SKM-1 (cell line): Measurements from ENCODE around the gene NIPAL3.
"Not testable (repeated sequence)": the region's sequence is repeated elsewhere in the genome, so short reads cannot be mapped to it uniquely, and the experiment has no call there.

Source experiments
- DNase-seq: peaks from one replicate; lab custom pipeline; 2025; ENCODE audit not compliant: unreplicated experiment; lab: John Stamatoyannopoulos, UW

NIPAL3 gene

GRCh38 chr1:24488159-24488558, 72.6 kb downstream of the NIPAL3 start:
- not testable (repeated sequence) for DNase-seq

DNA sequence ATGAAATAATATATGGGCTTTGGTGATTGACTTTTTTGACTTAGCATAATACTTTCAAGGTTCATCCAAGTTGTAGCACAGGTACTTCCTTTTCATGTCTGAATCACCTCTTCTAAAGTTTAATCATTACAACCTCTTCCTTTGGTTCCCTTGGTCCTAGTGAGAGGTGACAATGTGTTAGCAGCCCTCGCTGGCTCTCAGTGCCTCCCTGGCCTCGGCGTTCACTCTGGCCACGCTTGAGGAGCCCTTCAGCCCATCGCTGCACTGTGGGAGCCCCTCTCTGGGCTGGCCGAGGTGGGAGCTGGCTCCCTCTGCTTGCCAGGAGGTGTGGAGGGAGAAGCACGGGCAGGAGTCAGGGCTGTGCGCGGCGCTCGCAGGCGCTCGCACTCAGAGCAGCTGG, 74.1 kb downstream of the NIPAL3 start:
- DNase-seq: no peak

- DNase-seq: no peak
These were observed 74.6 kb downstream of the NIPAL3 start for GRCh38 chr1:24490101-24490781.

DNA sequence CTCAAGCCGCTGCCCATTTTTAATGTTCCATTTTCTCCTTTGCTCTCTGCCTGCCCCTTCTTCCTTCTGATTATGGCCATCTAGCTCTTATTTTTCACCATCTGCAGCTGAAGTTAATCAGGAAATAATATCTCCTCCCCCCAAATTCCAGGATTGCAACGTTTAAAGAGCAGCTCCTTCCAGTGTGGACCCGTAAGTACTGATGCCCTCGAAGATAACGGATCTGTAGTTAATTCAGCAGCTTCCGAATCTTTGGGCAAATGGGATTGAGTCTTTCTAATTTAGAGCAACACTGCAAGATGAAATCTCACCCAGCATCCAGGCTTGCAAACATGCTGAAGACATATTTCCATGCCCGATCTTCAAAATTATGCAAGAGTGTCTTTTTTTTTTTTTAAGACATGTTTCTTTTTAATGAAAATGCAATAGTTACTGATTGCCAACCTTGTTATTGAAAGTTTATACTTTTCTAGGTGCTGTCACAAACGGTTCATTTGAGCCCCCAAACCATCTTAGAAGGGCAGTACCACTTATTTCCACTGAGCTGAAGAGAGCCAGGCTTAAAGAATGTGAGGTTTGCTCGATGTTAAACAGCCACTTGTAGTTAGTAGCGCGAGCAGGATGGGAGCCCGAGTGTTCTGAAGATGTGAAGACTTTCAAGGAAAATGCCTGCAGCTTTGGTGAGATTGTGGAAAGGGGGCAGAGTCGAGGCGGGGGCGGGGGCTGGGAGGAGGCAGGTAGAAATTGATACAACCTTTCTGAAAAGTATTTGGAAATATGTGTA, 76.2 kb downstream of the NIPAL3 start:
- no peak for DNase-seq

- DNase-seq: not testable (repeated sequence)
These were observed 77.3 kb downstream of the NIPAL3 start for GRCh38 chr1:24492935-24493334.

- DNase-seq: no peak
These were observed 78.2 kb downstream of the NIPAL3 start for GRCh38 chr1:24493785-24494184.

DNA sequence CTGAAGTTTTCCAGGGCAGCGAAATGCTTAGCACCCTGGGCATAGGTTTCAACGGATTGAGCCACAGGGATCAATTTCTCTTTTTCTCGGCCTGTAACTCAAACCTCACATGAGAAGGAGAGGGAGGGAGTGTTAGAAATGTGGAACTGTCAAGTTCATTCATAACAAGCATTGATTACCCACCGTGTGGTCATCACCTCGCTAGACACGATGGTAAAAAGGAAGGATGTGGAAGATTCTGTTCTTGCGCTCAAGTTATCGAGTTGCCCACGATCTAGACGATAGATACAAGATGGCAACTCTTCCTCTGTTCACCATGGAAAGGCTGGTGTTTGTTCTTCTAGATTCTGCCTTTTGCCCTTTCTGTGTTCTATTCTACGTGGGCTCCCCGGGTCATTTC, 83.0 kb downstream of the NIPAL3 start:
- no peak for DNase-seq

- DNase-seq: no peak
These were observed 84.9 kb downstream of the NIPAL3 start for GRCh38 chr1:24500448-24501048.

GRCh38 chr1:24501371-24502064, 85.9 kb downstream of the NIPAL3 start:
- DNase-seq: no peak

DNA sequence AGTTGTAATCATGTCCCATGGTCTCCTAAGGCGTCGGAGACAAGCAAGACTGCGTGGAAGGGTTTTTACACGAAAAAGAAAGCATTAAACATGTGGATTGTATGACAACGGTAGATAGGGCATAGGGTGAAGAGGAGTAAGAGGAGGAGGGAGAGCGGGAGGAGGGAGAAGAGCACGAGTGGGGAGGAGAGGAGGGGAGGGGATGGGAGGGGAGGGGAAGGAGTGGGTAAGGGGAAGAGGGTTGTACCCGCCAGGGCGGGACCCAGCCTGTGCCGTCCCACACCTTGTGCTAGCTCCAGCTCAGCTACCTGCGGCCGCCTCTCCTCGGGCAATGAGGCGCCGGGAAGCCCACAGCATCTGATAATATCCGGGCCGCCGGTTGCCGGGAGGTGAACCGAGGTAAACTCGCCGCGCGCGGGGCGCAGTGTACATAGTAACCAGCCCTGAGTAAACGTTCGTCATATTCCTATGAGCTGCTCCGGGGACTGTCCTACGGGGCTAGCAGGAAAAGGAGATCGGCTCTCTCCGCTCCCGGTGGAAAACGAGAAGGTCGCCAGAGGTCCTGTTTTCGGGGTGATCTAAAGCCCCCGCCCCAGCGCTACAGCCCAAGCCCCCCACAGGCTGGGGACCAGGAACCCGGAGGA, 86.6 kb downstream of the NIPAL3 start:
- DNase-seq: no peak

- no peak for DNase-seq
These were observed 87.1 kb downstream of the NIPAL3 start, which contains the start of gene RCAN3 for GRCh38 chr1:24502709-24503058. Gene RCAN3 (plus strand): TSS chr1:24502836. CDS start chr1:24514373, 11,537 bp downstream.

DNA sequence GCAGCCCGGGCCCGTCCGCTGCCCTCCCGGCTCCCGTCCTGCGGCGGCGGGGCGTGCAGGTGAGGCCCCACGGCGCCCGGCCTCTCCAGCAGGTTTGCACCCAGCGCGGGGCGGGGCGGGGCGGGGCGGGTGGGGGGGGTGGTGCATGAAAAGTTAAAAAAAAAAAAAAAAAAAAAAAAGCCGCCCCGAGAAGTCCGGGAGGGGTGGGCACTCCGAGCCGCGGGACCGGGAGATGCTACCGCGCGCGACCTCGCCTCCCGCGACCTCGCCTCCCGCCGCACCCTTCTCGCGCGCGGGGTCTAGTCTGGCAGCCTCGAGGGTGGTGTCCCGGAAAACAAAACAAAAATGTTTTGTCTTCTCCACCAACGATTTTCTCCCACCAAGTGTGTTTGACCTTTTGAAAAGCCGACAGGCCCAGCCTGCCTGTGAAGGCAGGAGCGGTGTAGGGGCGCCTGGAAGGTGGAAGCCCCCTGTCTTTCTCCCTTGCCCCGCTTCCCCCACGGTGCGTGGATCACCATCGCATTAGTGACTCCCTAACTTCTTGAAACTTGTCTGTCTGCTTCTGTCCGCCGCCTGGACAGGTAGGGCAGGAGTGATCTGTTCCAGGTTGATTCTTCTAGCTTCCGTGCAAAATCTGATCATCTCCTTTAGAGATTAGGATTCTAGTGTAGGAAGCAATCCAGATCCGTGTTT, 87.6 kb downstream of the NIPAL3 start:
- no peak for DNase-seq

DNA sequence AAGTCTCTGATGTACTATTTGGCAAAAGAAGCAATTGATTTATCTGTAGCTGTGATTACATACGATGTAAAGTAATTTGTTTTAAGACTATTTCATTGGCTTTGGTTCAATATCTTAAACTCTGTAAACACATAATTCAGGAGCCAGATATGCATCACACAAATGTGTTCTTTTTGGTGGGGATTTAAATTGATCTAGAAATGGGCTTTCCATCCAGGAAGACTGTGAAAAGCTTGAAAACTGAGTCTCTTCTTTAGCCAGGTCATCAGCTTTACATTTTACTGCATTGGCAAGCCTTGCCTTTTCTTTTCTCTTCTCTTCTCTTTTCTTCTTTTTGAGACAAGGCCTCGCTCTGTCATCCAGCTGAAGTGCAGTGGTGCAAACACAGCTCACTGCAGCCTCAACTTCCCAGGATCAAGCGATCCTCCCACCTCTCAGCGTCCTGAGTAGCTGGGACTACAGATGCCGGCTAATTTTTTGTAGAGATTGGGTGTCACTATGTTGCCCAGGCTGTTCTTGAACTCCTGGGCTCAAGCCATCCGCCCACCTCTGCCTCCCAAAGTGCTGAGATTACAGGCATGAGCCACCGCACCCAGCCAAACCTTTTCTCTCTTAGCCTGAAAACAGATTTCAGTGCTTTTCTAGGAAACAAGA, 88.4 kb downstream of the NIPAL3 start:
- DNase-seq: no peak

- DNase-seq: no peak
These were observed 89.0 kb downstream of the NIPAL3 start for GRCh38 chr1:24504560-24504959.

- DNase-seq: no peak
These were observed 90.2 kb downstream of the NIPAL3 start for GRCh38 chr1:24505816-24506215.

GRCh38 chr1:24506691-24507381, 91.2 kb downstream of the NIPAL3 start:
- no peak for DNase-seq

DNA sequence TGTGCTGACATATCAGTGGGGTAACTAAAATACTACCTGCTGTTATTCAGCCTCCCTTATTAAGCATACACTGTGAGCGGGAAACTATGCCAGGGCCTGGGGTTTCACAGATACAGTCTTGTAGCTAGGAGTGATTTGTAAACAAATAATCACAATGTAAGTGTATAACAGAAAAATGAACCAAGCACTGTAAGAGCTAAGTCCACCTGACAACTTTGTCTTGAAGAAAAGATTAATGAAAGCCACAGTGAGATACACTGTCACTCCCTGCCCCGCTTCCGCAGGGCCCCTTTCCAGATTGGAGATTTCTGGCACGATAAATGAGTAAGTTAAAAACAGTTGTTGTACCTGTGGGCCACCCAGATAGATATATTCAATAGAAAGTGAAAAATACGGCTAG, 91.8 kb downstream of the NIPAL3 start:
- DNase-seq: no peak

- DNase-seq: no peak
These were observed 93.3 kb downstream of the NIPAL3 start for GRCh38 chr1:24508911-24509310.

GRCh38 chr1:24513706-24514105, 98.1 kb downstream of the NIPAL3 start:
- no peak for DNase-seq
